GM12891 (cell line): ENCODE measurements around the gene TAF11L3.
"Not testable (repeated sequence)": the region's sequence is repeated elsewhere in the genome, so short reads cannot be mapped to it uniquely, and the experiment has no call there.

Experiments used
- POLR2A ChIP-seq: IDR thresholded peaks from 2 replicates; pipeline ENCODE4 v1.6.1; 2011; ENCODE audit warnings: low read depth, low read length, control low read depth
- POLR2AphosphoS5 ChIP-seq: IDR thresholded peaks from 2 replicates; pipeline ENCODE4 v1.6.1; 2011; ENCODE audit warnings: low read depth, low read length, control low read depth
- SPI1 ChIP-seq: IDR thresholded peaks from 2 replicates; pipeline ENCODE4 v1.6.1; 2011; ENCODE audit warnings: low read depth, low read length, control low read depth
- TAF1 ChIP-seq: IDR thresholded peaks from 2 replicates; pipeline ENCODE4 v1.6.1; 2011; ENCODE audit warnings: low read depth, low read length, control low read depth

GRCh38 chr5:17491257-17491656 is 26.9 kb upstream of the TAF11L3 start:
- TF ChIP-seq POLR2A, POLR2AphosphoS5, TAF1, SPI1: not testable (repeated sequence)
